HEK293 (cell line): ENCODE results near the gene P2RY2.
A peak's percentile ranks its signal among the peaks of the same experiment; 100 is the strongest.

ENCODE experiments used
- CTCF ChIA-PET: fragments of 350-600 bp; formaldehyde crosslinking; extraction: SDS; loops from one replicate; lab custom pipeline; 2021; ENCODE audit warnings: antibody characterized with exemption; lab: Yijun Ruan, JAX
- POLR2A ChIA-PET: fragments of 300-600 bp; formaldehyde crosslinking; extraction: SDS; loops from one replicate; lab custom pipeline; 2020; ENCODE audit warnings: antibody characterized with exemption, inconsistent platforms; lab: Yijun Ruan, JAX
- H3K27ac ChIP-seq: fragments of 200-500 bp; sonication (Bioruptor generic); 2 replicates; pipeline ENCODE4 v1.5.1; 2014; ENCODE audit warnings: low read depth, low read length, control low read depth, inconsistent platforms; ENCODE audit errors: extremely low read depth
- H3K36me3 ChIP-seq, 2 experiments: fragments of 200-500 bp in 1 of 2; sonication (Bioruptor generic) in 1 of 2; 1 replicate in 1 of 2; 2 replicates in 1 of 2; pipeline ENCODE4 v1.5.1; 2014 to 2017; ENCODE audit warnings: inconsistent platforms in 2 of 2, low read length in 2 of 2; ENCODE audit not compliant: control insufficient read depth in 2 of 2, insufficient read depth in 1 of 2
- H3K4me1 ChIP-seq: fragments of 200-500 bp; sonication (Bioruptor generic); 2 replicates; pipeline ENCODE4 v1.5.1; 2014; ENCODE audit warnings: mild to moderate bottlenecking, low read length, inconsistent platforms; ENCODE audit not compliant: control insufficient read depth, insufficient read depth
- H3K4me3 ChIP-seq: 2 replicates; pipeline ENCODE4 v1.5.1; 2011; ENCODE audit warnings: low read depth, mild to moderate bottlenecking, control low read depth, low read length, moderate library complexity
- H3K9me3 ChIP-seq: fragments of 200-500 bp; sonication (Bioruptor generic); 2 replicates; pipeline ENCODE4 v1.5.1; 2014; ENCODE audit warnings: low read depth, low read length, inconsistent platforms; ENCODE audit not compliant: control insufficient read depth, insufficient read depth
- AEBP2 ChIP-seq: fragments of 450-650 bp; formaldehyde crosslinking; IDR thresholded peaks from 2 replicates; pipeline ENCODE4 v1.5.1; 2016; ENCODE audit warnings: missing biosample characterization, missing genetic modification characterization, borderline replicate concordance
- BCL11A ChIP-seq: fragments of 450-650 bp; formaldehyde crosslinking; IDR thresholded peaks from 2 replicates; pipeline ENCODE4 v1.5.1; 2016; ENCODE audit warnings: low read depth, missing biosample characterization, missing genetic modification characterization
- KLF16 ChIP-seq: fragments of 450-650 bp; formaldehyde crosslinking; IDR thresholded peaks from 2 replicates; pipeline ENCODE4 v1.5.1; 2017; ENCODE audit warnings: missing biosample characterization, missing genetic modification characterization
- MZF1 ChIP-seq: fragments of 450-650 bp; formaldehyde crosslinking; IDR thresholded peaks from 2 replicates; pipeline ENCODE4 v1.5.1; 2017; ENCODE audit warnings: missing biosample characterization, missing genetic modification characterization, borderline replicate concordance
- PBX3 ChIP-seq: sonication (generic); formaldehyde crosslinking; IDR thresholded peaks from 2 replicates; pipeline ENCODE4 v1.8.1; 2022; ENCODE audit warnings: mild to moderate bottlenecking, moderate library complexity, missing genetic modification reagents
- RBAK ChIP-seq: fragments of 450-650 bp; formaldehyde crosslinking; IDR thresholded peaks from 2 replicates; pipeline ENCODE4 v1.5.1; 2016; ENCODE audit warnings: missing biosample characterization, missing genetic modification characterization
- TCF7L2 ChIP-seq: IDR thresholded peaks from 2 replicates; pipeline ENCODE4 v1.6.1; 2011; ENCODE audit warnings: low read depth, mild to moderate bottlenecking, inconsistent platforms, low read length, moderate library complexity, borderline replicate concordance
- ZBTB1 ChIP-seq: fragments of 450-650 bp; formaldehyde crosslinking; IDR thresholded peaks from 2 replicates; pipeline ENCODE4 v1.5.1; 2016; ENCODE audit warnings: missing biosample characterization, missing genetic modification characterization
- ZBTB8A ChIP-seq: fragments of 450-650 bp; formaldehyde crosslinking; IDR thresholded peaks from 2 replicates; pipeline ENCODE4 v1.5.1; 2016; ENCODE audit warnings: missing biosample characterization, missing genetic modification characterization
- ZFP69B ChIP-seq: fragments of 450-650 bp; formaldehyde crosslinking; IDR thresholded peaks from 2 replicates; pipeline ENCODE4 v1.5.1; 2016; ENCODE audit warnings: missing biosample characterization, missing genetic modification characterization
- ZNF112 ChIP-seq: fragments of 450-650 bp; formaldehyde crosslinking; IDR thresholded peaks from 2 replicates; pipeline ENCODE4 v1.5.0; 2017; ENCODE audit warnings: missing biosample characterization, missing genetic modification characterization
- ZNF114 ChIP-seq: fragments of 450-650 bp; formaldehyde crosslinking; IDR thresholded peaks from 2 replicates; pipeline ENCODE4 v1.5.0; 2017; ENCODE audit warnings: missing biosample characterization, missing genetic modification characterization
- ZNF148 ChIP-seq: fragments of 450-650 bp; formaldehyde crosslinking; IDR thresholded peaks from 2 replicates; pipeline ENCODE4 v1.5.0; 2017; ENCODE audit warnings: missing biosample characterization, missing genetic modification characterization, borderline replicate concordance
- ZNF175 ChIP-seq: fragments of 450-650 bp; formaldehyde crosslinking; IDR thresholded peaks from 2 replicates; pipeline ENCODE4 v1.5.1; 2016; ENCODE audit warnings: missing biosample characterization, missing genetic modification characterization
- ZNF18 ChIP-seq: fragments of 450-650 bp; formaldehyde crosslinking; IDR thresholded peaks from 2 replicates; pipeline ENCODE4 v1.5.1; 2016; ENCODE audit warnings: missing biosample characterization, missing genetic modification characterization
- ZNF214 ChIP-seq: fragments of 450-650 bp; formaldehyde crosslinking; IDR thresholded peaks from 2 replicates; pipeline ENCODE4 v1.5.1; 2017; ENCODE audit warnings: missing biosample characterization, mild to moderate bottlenecking, missing genetic modification characterization, borderline replicate concordance
- ZNF433 ChIP-seq: fragments of 450-650 bp; formaldehyde crosslinking; IDR thresholded peaks from 2 replicates; pipeline ENCODE4 v1.5.1; 2016; ENCODE audit warnings: missing biosample characterization, missing genetic modification characterization, low read depth
- ZNF624 ChIP-seq: fragments of 450-650 bp; formaldehyde crosslinking; IDR thresholded peaks from 2 replicates; pipeline ENCODE4 v1.5.1; 2017; ENCODE audit warnings: missing biosample characterization, missing genetic modification characterization
- ZNF692 ChIP-seq: fragments of 450-650 bp; formaldehyde crosslinking; IDR thresholded peaks from 2 replicates; pipeline ENCODE4 v1.5.1; 2016; ENCODE audit warnings: missing biosample characterization, missing genetic modification characterization
- ZNF704 ChIP-seq: fragments of 450-650 bp; formaldehyde crosslinking; IDR thresholded peaks from 2 replicates; pipeline ENCODE4 v1.5.1; 2016; ENCODE audit warnings: missing biosample characterization, missing genetic modification characterization
- ZNF792 ChIP-seq: fragments of 450-650 bp; formaldehyde crosslinking; IDR thresholded peaks from 2 replicates; pipeline ENCODE4 v1.5.1; 2016; ENCODE audit warnings: missing biosample characterization, missing genetic modification characterization
- ZSCAN23 ChIP-seq: fragments of 450-650 bp; formaldehyde crosslinking; IDR thresholded peaks from 2 replicates; pipeline ENCODE4 v1.5.1; 2016; ENCODE audit warnings: missing biosample characterization, missing genetic modification characterization

P2RY2 gene

GRCh38 chr11:73216465-73216864 lies 1.6 kb upstream of the P2RY2 start:
- CTCF ChIA-PET = interaction anchor here (1.5 kb wide), 1 partner anchor 21 kb away, joined by 5 read pairs; no protein-coding TSS in a partner anchor
- Histone ChIP-seq H3K27ac (no peak overlapping the region), H3K4me3 (no peak overlapping the region), H3K4me1 (no peaks in the 10 kb centered on the region), H3K36me3 (no peaks in the 10 kb centered on the region), H3K9me3 (no peaks in the 10 kb centered on the region)
- POLR2A ChIA-PET = no interaction called here
- TF ChIP-seq MZF1 (tag by site-specific recombination) = no peak
- TF ChIP-seq ZNF112 (tag by site-specific recombination) = no peak
- TF ChIP-seq ZNF175 (tag by site-specific recombination) = no peak

GRCh38 chr11:73217131-73217809 lies 811 bp upstream of the P2RY2 start:
- Histone ChIP-seq H3K9me3 (no peaks in the 10 kb centered on the region), H3K27ac (no peak overlapping the region), H3K4me1 (no peaks in the 10 kb centered on the region), H3K36me3 (no peaks in the 10 kb centered on the region), H3K4me3 (no peak overlapping the region)
- POLR2A ChIA-PET = no interaction called here
- TF ChIP-seq ZNF433 (tag by site-specific recombination) = no peak
- no peak for TF ChIP-seq ZNF148 (tag by site-specific recombination)
- no peak for TF ChIP-seq ZNF792 (tag by site-specific recombination)
- no peak for TF ChIP-seq ZFP69B (tag by site-specific recombination)
- no peak for TF ChIP-seq RBAK (tag by site-specific recombination)
- no peak for TF ChIP-seq ZNF624 (tag by site-specific recombination)
- TF ChIP-seq TCF7L2 = no peak
- no peak for TF ChIP-seq BCL11A (tag by site-specific recombination)
- TF ChIP-seq ZSCAN23 = no peak
- no peak for TF ChIP-seq PBX3 (CRISPR knock-in tag)
- CTCF ChIA-PET = interaction anchor here (0.7 to 1.5 kb wide), 4 partner anchors 10 to 26 kb away, joined by 3 to 5 read pairs (median 4); no protein-coding TSS in a partner anchor

GRCh38 chr11:73217810-73218105 lies 323 bp upstream of the P2RY2 start:
- no peak overlapping the region for H3K27ac ChIP-seq
- POLR2A ChIA-PET = no interaction called here
- TF ChIP-seq ZNF114 (tag by site-specific recombination) (no peak), ZBTB1 (no peak), KLF16 (tag by site-specific recombination) (no peak), ZNF692 (tag by site-specific recombination) (no peak), AEBP2 (tag by site-specific recombination) (no peak), ZBTB8A (tag by site-specific recombination) (no peak), ZNF214 (tag by site-specific recombination) (no peak), ZNF18 (no peak), MZF1 (tag by site-specific recombination) (no peak), ZNF792 (tag by site-specific recombination) (no peak), ZNF704 (tag by site-specific recombination) (no peak), ZNF112 (tag by site-specific recombination) (no peak)

More at GRCh38 chr11:73217810-73218105, 323 bp upstream of the P2RY2 start:
- H3K4me1 ChIP-seq = no peaks in the 10 kb centered on the region
- no peaks in the 10 kb centered on the region for H3K36me3 ChIP-seq
- CTCF ChIA-PET = interaction anchor here (0.7 to 1.5 kb wide), 4 partner anchors 10 to 26 kb away, joined by 3 to 5 read pairs (median 4); no protein-coding TSS in a partner anchor
- peak overlapping the region; percentile 41; the same call in 1 of the 2 replicates for H3K4me3 ChIP-seq
- H3K9me3 ChIP-seq = no peaks in the 10 kb centered on the region
